GM12878 (cell line): ENCODE data around the gene PHLDA3. TPM values are rescaled to one million over a fixed set of nuclear protein-coding genes. Genes with fewer than 3 reads are reported as not detected.
A peak's percentile ranks its signal among the peaks of the same experiment; 100 is the strongest.

ENCODE experiments used
- ATAC-seq: fragments of 200-7000 bp; cut with Tn5 transposase; 3 replicates; pipeline ENCODE4 v1.9.1; 2020; ENCODE audit warnings: mild to moderate bottlenecking, moderate library complexity
- BruUV-seq: library from RNA; stranded (reverse); fragments of 400-500 nt; replicated peaks from 2 replicates; lab custom pipeline; 2021; lab: Mats Ljungman, UMichigan
- CTCF ChIA-PET: fragments of 300-600 bp; sonication (Branson Sonifier 250); formaldehyde crosslinking; extraction: SDS; loops from one replicate; lab custom pipeline; 2021; ENCODE audit warnings: inconsistent platforms; lab: Yijun Ruan, JAX
- POLR2A ChIA-PET: fragments of 350-600 bp; formaldehyde crosslinking; extraction: SDS; loops from one replicate; lab custom pipeline; 2021; ENCODE audit warnings: inconsistent platforms; lab: Charles Lee
- RAD21 ChIA-PET: fragments of 300-600 bp; sonication (Branson Sonifier 250); formaldehyde crosslinking; loops from one replicate; lab custom pipeline; 2023; ENCODE audit warnings: antibody characterized with exemption; ENCODE audit not compliant: unreplicated experiment; lab: Charles Lee
- SMC1A ChIA-PET: fragments of 300-600 bp; sonication (Branson Sonifier 250); formaldehyde crosslinking; loops from one replicate; lab custom pipeline; 2023; ENCODE audit not compliant: unreplicated experiment, uncharacterized antibody; lab: Charles Lee
- DNase-seq: peaks from one replicate; pipeline ENCODE4 v3.0.0-alpha.2; 2011; ENCODE audit warnings: low read depth, low spot score
- FAIRE-seq: peaks from 3 replicates; lab custom pipeline; 2011; peaks lifted over from hg19 to GRCh38; lab: Jason Lieb, UNC
- H2AFZ ChIP-seq: 2 replicates; pipeline ENCODE4 v1.6.0; 2011; ENCODE audit warnings: low read depth, low read length, control low read depth; ENCODE audit not compliant: control insufficient read depth
- H3K27ac ChIP-seq: 2 replicates; pipeline ENCODE4 v1.5.1; 2011; ENCODE audit warnings: control low read depth; ENCODE audit not compliant: control insufficient read depth, insufficient read depth
- H3K27me3 ChIP-seq, 2 experiments: replicated peaks in 1 of 2; 2 replicates each; pipeline versions ENCODE4 v1.6.0 to v1.6.1; 2011; ENCODE audit warnings: low read length in 1 of 2; ENCODE audit not compliant: control insufficient read depth in 2 of 2, insufficient read depth in 2 of 2
- H3K36me3 ChIP-seq, 2 experiments: 2 replicates each; pipeline ENCODE4 v1.5.1; 2011; ENCODE audit warnings: low read length in 1 of 2; ENCODE audit not compliant: control insufficient read depth in 2 of 2, insufficient read depth in 2 of 2
- H3K4me1 ChIP-seq: 2 replicates; pipeline ENCODE4 v1.6.1; 2011; ENCODE audit warnings: mild to moderate bottlenecking, low read length, moderate library complexity, mixed read lengths; ENCODE audit not compliant: control insufficient read depth, insufficient read depth
- H3K4me2 ChIP-seq: 2 replicates; pipeline ENCODE4 v1.6.0; 2011; ENCODE audit warnings: control low read depth; ENCODE audit not compliant: control insufficient read depth, insufficient read depth
- H3K4me3 ChIP-seq: fragments of 200-600 bp; sonication (generic); 2 replicates; pipeline ENCODE4 v1.5.1; 2016
- H3K79me2 ChIP-seq: 2 replicates; pipeline ENCODE4 v1.6.0; 2011; ENCODE audit warnings: low read length; ENCODE audit not compliant: control insufficient read depth, insufficient read depth
- H3K9ac ChIP-seq: 2 replicates; pipeline ENCODE4 v1.8.0; 2011; ENCODE audit warnings: low read length, control low read depth, mixed read lengths; ENCODE audit not compliant: control insufficient read depth, insufficient read depth
- H3K9me3 ChIP-seq: replicated peaks from 3 replicates; pipeline ENCODE4 v1.5.1; 2011; ENCODE audit warnings: mild to moderate bottlenecking, low read length; ENCODE audit not compliant: control insufficient read depth, insufficient read depth
- H4K20me1 ChIP-seq: 2 replicates; pipeline ENCODE4 v1.6.0; 2011; ENCODE audit not compliant: control insufficient read depth, insufficient read depth
- IKZF1 ChIP-seq: fragments of 450-650 bp; conservative IDR thresholded peaks from 2 replicates; pipeline ENCODE4 v1.6.1; 2017; ENCODE audit warnings: antibody characterized with exemption, mild to moderate bottlenecking
- POLR2A ChIP-seq: IDR thresholded peaks from 2 replicates; pipeline ENCODE4 v1.6.1; 2011; ENCODE audit warnings: low read depth, mild to moderate bottlenecking, low read length
- POU2F2 ChIP-seq: IDR thresholded peaks from 3 replicates; pipeline ENCODE4 v1.6.1; 2011; ENCODE audit warnings: low read depth, mild to moderate bottlenecking, low read length, borderline replicate concordance
- YY1 ChIP-seq: IDR thresholded peaks from 2 replicates; pipeline ENCODE4 v1.6.1; 2011; ENCODE audit warnings: low read depth, mild to moderate bottlenecking, low read length
- WGBS: methylation state at CpG from one replicate; pipeline ENCODE4 v1.1.6; 2016; ENCODE audit warnings: low lambda C conversion rate; ENCODE audit not compliant: insufficient replicate concordance, insufficient coverage; ENCODE audit errors: missing lambda C conversion rate; 5-methylcytosine and 5-hydroxymethylcytosine counted together
- in situ Hi-C: fragments of 300-500 bp; cut with MboI; formaldehyde crosslinking; loops from 9 replicates; pipeline ENCODE4 v1.14.3; 2018; ENCODE audit warnings: mixed read lengths
- intact Hi-C: fragments of 100-400 bp; cut with micrococcal nuclease; formaldehyde crosslinking; loops from one replicate; pipeline ENCODE4 v1.14.2; 2022; ENCODE audit not compliant: unreplicated experiment
- polyA plus RNA-seq, 11 experiments: library from polyadenylated mRNA; depleted of rRNA in 4 of 11; unstranded in 6 of 11; stranded (reverse) in 5 of 11; fragments of >200 nt; fragmentation: Nextera tagmentation in 4 of 11; fragmentation: Illumina TruSeq in 1 of 11; extraction: Ambion mirVana in 4 of 11; extraction: Trizol in 1 of 11; gene quantifications; 1 replicate in 1 of 11; 2 replicates in 10 of 11; pipeline versions ENCODE4 v1.2.1 to v1.2.3, GENCODE V29; 2011 to 2016; ENCODE audit warnings: inconsistent platforms in 2 of 11, missing spikeins in 2 of 11, low read depth in 1 of 11
- total RNA-seq, 4 experiments: library from RNA; depleted of rRNA in 3 of 4; stranded (reverse); fragments of >200 nt in 3 of 4; fragmentation: Illumina TruSeq in 1 of 4; extraction: Trizol in 1 of 4; gene quantifications; 2 replicates each; pipeline versions ENCODE4 v1.2.1 to v1.2.3, GENCODE V29; 2013 to 2021

The PHLDA3 gene
- total and polyA plus RNA-seq, 10 of the 15 experiments (the other 5 are each of a cell fraction or from before 2014, with no cell fraction given): 0.60 to 57.4 (median 21.8) TPM

DNA sequence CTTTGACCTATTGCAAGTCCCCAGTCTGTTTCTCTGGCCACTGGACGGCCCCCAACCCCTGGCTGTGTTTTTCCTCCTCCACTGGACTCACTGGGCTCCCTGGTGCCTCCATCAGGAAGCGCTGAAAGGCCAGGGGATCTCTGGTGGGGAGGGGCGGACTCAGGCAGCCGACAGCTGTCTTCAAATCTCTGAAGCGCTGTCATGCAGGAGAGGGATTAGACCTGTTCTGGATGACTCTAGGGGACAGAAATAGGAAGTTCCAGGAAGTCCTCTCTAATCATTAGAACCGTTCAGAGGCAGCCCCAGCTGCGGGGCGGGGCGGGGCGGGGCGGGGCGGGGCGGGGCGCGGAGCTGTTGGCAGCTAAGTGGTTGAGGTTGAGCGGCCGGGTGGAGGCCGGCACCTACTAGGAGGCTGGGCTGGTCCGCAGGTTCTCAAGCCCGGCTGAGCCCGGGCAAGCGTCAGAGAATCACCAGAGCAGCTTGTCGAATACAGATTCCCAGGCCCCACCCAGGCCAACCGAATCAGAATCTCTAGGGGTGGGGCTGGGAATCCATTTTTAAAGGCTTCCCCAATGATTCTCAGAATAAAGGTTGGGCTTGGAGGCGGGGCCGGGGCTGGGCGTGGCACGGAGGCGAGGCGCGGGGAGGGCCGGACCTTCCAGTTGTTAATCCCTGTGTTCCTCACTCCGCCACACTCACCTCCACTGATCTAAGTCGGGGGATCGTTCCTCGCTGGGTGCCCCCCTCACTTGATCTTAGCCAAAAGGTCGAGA lies 11.4 kb upstream of the PHLDA3 start:
- FAIRE-seq (no peak), DNase-seq (no peak), ATAC-seq (peak; percentile 71)
- Histone ChIP-seq H3K9me3 (no peaks in the 10 kb centered on the region), H3K4me1 (peaks cover 54% of the 10 kb centered on the region), H3K36me3 (peaks cover 0 to 6% of the 10 kb centered on the region in 2 experiments; a peak in 3 of 4 replicates), H3K27ac (no peak overlapping the region), H3K27me3 (no peaks in the 10 kb centered on the region), H2AFZ (peak overlapping the region; percentile 70), H4K20me1 (no peaks in the 10 kb centered on the region), H3K9ac (peak overlapping the region; percentile 18; the same call in 1 of the 2 replicates), H3K4me3 (peak overlapping the region; percentile 57; the same call in 1 of the 2 replicates), H3K79me2 (no peaks in the 10 kb centered on the region)
- RAD21 ChIA-PET: interaction anchor here (0.9 to 14.2 kb wide), 16 partner anchors 8 to 349 kb away, joined by 3 to 505 read pairs (median 9); partner anchors contain the start of genes CSRP1 and PHLDA3
- in situ Hi-C loops (no loop called here), intact Hi-C loops (no loop called here)
- 4% methylated on average over 24 of the region's 37 CpGs for whole genome bisulfite sequencing
- SMC1A ChIA-PET: interaction anchor here (0.6 to 17.2 kb wide), 17 partner anchors 8 to 929 kb away, joined by 3 to 514 read pairs (median 6); partner anchors contain the start of genes CSRP1 and PHLDA3
- BruUV-seq: no TSS peak
- POLR2A ChIA-PET: interaction anchor here (0.5 to 5.2 kb wide), 8 partner anchors 13 to 349 kb away, joined by 3 to 68 read pairs (median 10); partner anchors contain the start of genes CSRP1, IPO9 and PHLDA3
- CTCF ChIA-PET: interaction anchor here (0.9 to 17.1 kb wide), 33 partner anchors 8 to 680 kb away, joined by 3 to 814 read pairs (median 12); partner anchors contain the start of genes CSRP1, PHLDA3 and PTPN7
- TF ChIP-seq YY1 (peak; percentile 72), IKZF1 (peak; percentile 39; the same call in 1 of the 2 replicates), POLR2A (peak; percentile 31; the same call in 1 of the 2 replicates), POU2F2 (no peak)
- TF ChIP-seq, all 136 proteins: peak for 3
- peak overlapping the region; percentile 78 for H3K4me2 ChIP-seq
